ENCODE data around the gene ANP32B.
A peak's percentile ranks its signal among the peaks of the same experiment; 100 is the strongest.
"Not testable (repeated sequence)": the region's sequence is repeated elsewhere in the genome, so short reads cannot be mapped to it uniquely, and the experiment has no call there.

ANP32B gene

DNA sequence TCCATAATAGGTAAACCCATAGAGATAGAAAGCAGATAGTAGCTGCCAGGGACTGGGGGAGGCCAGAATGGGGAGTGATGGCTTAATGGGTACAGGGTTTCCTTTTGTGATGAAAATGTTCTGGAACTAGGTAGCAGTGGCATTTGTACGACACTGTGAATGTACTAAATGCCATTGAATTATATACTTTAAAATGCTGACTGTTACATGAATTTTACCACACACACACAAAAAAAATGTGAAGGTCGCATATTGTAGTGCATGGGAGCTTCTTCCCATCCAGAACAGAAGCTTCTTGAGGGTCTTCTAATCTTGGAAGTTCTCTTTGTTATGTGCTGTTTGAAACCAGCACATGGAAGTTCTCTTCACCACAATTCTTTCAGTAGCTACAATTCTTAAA, 19.9 kb upstream of the ANP32B start:
- no peak for DNase-seq

DNA sequence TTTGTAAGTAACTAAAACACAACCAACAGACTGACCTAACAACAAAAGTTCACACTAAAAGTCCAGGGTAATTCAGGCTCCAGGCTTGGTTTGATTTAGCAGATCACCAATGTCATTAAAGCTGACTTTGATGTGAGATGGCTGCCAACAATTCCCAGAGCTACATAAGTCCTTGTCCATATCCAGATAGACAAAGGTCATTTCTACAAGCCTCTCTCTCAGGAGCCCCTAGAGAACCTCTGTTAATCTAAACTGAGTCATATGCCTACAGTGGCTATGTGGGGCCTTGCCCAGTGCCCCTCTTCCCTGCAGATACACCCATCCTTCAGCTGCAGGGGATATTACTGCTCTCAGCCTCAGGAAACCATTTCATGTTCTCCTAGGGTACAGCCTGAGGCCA, 18.2 kb upstream of the ANP32B start:
- no peak for DNase-seq

DNA sequence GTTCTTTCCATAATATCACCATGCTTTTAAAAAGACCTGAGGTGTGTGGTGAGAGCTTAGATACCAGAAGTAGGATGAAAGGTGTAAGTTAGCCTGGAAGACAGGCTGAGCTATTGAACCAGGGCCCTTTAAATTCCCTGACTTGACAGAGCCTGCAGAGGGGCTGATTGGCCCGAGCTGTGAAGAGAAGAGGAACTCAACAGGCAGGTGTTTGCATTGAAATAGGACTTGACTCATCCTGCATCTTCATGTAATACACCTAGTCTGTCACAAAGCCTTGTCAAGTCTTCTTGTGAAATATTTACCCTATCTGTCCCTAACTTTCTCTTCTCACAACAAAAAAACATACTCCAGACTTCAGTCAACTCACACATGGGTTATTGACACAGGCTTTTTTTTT, 16.6 kb upstream of the ANP32B start:
- DNase-seq: no peak

DNA sequence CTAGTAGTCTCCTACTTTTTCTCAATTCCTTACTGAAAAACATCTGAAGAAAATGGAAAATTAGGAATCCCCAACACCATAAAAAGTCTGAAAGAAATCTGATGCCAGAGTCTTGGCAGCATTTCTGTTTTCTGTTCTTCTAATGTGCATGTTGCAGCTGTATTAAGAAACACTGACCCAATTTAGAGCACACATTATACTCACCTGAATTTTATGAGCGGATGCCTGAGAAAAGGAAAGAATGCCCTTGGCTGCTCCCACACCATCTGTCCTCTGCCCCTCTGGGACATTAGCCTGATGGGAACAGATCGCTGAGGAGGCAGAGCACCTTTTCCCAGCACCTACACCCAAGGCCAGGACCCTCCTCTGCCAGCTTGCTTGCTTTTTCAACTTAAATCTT, 14.1 kb upstream of the ANP32B start:
- no peak for DNase-seq

DNA sequence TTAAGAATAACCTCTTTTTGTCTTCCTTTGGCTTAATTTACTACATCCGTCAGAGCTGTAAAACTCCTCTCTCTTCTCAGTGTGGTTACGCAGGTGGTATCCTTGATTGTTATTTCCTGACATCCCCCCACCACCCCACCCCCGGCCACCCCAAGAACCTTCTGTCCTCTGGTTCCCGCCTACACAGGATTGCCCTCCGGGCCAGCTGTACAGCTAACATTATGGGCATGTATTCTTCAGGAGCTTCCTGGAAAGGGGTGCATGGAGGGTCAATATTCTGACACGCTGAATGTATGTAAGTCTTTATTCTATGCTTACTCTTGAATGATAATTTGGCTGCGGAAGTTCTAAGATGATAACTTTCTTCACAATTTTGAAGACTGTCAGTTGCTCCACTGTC, 13.0 kb upstream of the ANP32B start:
- DNase-seq: no peak

DNA sequence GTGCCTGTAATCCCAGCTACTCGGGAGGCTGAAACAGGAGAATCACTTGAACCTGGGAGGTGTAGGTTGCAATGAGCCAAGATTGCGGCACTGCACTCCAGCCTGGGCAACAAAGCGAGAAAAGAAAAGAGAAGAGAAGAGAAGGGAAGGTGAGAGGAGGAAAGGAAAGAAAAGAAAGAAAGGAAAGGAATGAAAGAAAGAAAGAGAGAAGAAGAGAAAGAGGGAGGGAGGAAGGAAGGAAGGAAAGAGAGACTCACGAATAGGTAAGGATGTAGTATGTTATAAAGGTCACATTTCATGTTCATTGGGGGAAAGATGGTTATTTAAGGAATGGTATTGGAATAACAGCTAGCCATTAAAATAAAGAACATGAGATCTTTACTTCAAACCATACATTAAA, 10.4 kb upstream of the ANP32B start:
- no peak for DNase-seq

DNA sequence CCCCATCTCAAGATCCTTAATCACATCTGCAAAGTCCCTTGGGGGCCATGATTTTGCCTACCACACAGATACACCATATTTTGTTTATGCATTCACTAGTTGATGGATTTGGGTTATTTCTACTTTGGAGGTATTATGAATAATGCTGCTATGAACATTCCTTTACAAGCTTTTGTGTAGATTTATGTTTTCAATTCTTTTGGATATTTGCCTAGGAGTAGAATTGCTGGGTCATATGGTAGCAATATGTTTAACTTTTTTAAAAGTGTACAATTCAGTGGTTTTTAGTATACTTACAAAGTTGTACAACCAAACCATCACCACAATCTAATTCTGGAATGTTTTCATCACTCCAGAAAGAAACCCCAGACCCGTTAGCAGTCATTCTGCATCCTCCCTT, 7.8 kb upstream of the ANP32B start:
- no peak for DNase-seq

DNA sequence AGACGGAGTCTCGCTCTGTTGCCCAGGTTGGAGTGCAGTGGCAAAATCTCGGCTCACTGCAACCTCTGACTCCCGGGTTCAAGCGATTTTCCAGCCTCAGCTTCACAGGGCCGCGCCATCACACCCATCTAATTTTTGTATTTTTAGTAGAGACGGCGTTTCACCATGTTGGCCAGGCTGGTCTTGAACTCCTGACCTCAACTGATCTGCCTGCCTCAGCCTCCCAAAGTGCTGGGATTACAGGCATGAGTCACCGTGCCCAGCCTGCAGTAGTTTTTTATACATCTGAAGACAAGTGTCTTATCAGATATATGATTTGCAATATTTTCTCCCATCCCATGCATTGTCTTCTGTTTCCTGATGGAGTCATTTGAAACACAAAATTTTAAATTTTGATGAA, 6.5 kb upstream of the ANP32B start:
- not testable (repeated sequence) for DNase-seq

DNA sequence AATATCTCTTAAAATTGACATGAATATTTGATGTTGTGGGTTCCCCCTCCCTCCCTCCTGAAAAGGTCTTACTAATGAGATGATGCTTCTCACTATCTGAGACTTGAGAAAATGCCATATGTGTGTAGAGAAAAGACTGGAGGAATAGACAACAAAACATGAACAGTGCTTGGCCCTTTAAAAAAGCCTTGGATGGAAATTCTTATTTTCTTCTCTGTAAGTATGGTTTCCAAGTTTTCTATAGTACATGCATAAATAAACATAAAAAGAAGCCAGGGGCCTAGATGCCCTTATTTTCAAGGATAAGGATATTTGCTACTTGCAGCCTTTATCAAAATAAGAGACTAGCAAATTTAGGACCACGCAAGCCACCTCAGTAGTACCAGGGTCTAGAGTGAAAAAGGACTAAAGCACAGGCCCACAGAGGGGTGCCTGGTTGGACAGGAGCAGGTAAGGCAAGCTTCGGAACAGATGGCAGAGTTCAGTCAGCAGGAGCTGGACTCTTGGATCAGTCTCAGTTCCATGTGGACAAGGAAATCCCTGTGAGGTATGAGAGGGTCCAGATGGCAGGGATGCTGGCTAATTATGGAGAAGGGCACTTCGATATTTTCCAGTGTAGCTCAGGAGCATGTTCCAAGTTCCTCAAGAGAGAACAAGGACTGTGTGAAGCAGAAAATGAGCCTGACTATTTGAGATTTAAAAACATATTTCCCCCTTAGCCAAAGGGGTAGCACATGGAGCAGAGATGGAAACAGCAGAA, 4.6 kb upstream of the ANP32B start:
- no peak for DNase-seq

DNA sequence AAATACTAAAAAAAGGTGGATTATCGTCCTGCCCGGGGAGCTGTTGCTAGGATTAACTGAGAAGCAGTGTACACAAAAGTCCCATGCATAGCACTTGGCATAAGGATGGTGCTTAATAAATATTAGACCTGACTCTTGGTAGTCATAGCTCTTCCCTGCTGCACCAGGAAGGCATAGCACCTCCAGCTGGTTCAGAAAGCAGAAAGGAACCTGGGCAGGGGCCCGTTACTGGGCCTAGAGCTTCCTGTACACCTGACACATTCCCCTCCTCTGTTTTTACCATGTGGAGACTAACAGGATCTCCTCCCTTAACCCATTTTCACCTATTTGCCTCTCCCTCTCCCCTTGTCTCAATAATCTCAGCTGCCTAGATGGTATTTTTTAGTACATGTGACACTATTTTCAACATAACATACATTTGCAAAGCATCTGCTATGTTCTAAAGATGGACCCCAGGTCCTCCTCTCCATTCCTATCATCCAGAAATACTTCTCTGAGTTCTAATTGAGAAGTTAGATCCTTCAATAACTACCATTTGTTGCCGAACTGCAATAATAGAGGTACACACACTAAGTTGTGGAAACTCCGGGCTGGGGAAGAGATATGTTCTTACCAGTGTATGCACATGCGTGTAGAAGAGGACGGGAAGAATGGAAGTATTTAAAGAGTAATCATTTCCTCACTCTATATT, 3.2 kb upstream of the ANP32B start:
- DNase-seq: no peak

DNA sequence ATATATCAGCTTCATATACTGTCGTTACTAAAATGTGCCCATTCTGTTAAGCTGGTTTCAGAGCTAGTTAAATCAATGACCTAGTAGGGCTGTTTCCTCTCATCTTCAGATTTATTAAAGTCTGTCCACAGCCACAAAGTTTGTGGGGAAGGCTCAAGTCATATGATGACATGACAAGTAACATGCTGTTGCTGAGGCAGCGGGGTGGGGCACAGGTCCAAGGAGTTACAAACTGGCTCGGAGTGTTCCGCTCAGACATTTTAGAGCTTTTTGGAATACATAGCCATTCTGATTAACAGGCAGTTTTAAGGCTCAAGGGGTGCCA, 2.7 kb upstream of the ANP32B start:
- DNase-seq: no peak

DNA sequence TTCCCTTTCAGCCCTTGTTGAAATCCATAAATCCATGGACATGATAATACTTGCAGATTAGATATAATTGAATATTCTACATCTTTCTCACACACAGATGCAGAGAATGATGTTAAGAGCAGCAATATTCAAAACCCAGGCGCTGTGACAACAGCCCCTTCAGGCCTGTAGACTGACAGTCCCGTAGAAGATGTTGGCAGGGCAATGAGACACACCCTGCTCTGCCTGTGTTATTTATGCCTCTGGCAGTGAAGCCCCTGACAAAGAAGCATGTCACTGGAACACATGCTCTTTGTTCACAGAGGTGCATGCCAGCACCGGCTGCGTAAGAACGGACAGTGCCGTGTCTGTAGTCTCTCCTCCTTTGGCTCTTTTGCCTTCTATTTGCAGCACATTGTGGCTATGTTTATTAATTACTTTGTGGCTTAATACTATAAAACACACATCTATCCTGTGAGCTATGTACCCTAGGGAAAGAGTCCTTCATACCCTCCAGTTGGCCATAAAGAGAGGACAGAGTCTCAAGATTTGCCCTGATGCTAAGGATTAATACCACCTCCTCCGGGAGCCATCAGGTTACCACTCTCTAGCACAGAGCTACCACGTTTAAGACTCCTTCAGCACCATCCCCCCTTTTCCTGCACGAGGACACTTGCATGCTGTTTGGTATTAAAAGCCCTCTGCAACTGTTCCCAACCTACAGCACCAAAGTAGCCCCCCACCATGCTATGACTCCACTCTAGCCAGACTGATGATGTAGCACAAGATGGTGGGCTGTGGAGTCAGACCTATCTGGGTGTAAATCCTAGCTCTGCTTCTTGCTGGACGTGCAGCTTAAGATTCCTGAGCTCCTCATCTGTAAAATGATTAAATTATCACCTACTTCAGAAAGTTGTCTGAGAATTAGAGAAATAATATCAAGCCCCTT, 2.0 kb upstream of the ANP32B start:
- DNase-seq: no peak

DNA sequence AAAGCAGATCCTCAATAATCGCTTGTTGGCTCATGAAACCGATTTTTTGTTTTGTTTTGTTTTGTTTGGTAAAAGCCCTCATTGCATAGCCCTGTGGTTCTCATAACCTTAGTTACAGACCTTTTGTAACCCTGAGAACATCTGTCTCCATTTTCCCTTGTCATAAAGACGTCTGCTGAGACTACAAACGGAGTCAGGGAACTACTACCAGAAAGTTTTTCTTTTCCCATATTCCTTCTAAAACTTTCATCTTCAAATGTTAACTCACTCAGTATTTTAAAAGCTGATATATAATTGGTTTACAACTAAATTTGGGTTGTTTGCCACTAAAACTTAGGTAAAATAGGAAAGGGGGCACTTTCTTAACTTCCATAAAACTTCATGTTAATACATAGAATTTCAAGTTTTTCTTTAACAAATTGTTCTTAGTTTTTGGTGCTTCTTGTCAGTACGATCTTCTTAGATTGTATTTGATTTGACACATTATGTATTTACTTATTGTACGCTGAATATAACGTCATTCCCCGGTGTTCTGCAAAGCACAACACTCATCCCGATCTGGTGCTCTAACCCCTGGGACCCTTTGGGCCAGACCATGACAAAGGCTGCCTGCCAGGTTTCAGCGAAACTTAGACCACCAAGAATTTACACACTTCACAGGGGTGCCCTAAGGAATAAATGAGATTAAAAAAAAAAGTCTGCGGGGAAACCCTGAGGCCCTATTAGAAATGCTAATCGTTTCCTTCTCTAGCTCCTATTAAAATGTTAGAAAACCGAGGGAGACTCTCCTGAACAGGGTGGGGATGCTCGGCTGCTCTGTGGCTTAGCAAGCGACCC, 1.1 kb upstream of the ANP32B start:
- no peak for DNase-seq

DNA sequence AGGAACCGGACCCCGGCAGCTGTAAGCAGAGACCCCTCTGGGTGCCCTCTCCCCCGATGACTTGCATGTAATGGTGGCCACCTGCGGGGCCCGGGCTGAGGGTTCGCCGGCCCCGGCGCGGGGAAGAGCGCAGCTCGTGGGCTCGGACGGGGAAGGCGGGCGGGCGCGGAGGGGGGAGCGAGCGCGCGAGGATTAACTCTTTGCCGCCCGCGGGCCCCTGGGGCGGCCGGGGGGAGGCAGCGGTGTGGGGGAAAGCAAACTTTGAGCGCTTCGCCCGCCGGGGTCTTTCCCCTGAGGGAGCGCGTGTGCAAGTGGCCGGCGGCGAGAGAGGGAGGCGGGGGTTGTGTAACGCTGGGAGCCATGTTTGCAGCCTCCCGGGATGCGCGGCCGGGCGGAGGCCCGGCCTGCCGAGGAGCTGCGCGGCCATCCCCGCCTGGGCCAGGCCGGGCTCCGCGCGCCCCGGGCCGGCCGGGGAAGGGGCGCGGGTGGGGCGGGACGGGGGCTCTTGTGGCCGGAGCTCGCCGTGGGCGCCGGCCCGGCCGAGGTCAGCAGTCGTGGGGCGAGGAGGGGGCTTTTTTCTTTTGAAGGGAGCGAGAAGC, 547 bp downstream of the ANP32B start:
- DNase-seq: peak; percentile 26 to 57 (median 49)

DNA sequence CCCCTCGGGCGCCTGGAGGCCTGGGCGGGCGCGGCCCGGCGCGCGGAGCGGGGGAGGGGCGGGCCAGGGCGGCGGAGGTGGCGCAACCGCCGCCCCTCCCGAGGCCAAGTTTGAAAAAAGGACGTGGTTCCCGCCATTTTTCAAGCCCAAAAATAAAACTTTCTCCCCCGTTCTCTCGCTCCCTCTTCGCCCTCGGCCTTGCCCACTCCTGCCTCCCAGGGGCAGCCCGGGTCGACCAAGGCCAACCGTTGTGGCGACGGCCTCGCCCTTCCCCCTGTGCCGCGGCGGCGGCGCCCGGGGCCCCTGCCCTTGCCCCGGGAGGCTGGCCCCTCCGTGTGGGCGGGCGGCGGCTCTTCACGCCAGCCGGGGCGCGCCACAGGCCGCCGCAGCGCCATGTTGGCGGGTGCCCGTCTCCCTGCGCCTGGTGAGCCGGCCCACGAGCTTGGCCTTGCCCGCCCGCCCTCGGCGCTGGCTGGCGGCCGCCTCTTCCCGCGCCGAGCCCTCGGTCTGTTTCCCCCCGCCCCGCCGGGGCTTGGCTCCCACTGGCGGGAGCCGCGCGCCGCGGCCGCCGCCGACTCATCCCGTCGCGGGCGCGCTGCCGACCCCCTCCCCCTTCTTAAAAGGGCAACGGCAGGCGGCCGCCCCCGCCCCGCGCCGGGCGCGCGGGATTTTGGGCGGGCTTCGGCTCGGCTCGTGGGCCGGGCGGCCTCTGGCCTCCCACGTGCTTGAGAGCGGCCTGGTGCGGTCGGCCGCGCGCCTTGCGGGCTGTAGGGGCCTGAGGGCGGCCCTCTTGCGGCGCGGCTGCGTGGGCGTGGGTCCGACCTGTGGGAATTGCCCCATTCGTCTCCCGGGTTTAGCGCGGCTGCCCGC, 1.3 kb downstream of the ANP32B start:
- peak; percentile 57 to 79 (median 69) for DNase-seq

DNA sequence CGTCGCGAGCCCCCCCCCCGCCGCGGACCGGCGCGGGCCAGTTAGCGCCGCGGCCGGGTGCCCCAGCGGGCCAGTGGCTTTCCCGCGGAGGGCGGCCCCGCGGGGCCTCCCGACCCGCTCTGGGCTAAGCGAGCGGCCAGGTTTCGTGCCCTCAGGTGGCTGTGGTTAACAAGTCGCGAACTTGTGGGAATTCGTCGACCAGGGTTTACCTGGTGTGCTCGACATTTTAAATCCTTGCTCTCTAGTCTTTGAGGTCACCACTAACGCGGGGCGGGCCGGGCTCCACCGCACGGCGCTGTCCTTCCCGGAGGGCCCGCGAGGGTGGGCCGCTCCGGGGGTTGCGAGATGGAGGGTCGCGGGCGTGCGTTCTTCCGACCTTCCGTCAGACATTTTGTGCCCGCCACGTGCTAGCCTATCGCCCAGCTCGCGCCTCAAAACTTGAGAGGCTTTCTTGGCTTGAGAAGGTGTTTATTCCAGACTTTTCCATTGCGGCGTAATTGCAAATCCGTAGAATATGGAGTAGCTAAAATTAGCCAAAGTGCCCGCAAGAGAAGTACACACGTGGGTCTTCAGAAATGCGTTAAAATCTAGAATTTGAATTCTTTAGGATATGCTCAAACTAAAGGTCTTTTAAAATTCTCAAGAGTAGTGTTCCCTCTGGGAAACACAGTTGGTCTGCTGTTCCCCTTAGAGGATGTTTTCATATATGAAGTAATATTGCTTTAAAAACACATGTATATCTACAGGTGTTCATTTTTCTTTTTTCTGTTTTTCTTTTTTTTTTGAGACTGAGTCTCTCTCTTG, 2.1 kb downstream of the ANP32B start:
- peak in 4 of 5 donors; percentile 24 to 40 (median 32) for DNase-seq

DNA sequence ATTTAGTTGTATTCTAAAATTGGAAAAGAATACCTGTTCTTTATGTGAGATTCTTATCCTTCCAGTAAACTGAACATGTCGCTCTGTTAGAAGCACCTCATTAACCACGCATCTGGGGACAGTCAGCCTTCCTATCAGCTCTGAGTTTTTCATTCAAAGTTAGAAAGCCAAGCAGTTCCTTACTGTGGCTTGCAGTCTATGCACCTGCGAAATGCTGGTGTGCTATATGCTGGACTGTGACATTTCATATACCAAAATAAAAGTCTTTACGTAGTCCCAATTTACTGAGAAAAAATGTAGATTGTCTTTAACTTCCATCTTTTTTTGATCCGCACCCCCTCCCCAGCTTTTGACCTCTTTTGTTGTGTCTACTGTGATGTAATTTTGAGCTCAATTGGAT, 4.3 kb downstream of the ANP32B start:
- no peak for DNase-seq

DNA sequence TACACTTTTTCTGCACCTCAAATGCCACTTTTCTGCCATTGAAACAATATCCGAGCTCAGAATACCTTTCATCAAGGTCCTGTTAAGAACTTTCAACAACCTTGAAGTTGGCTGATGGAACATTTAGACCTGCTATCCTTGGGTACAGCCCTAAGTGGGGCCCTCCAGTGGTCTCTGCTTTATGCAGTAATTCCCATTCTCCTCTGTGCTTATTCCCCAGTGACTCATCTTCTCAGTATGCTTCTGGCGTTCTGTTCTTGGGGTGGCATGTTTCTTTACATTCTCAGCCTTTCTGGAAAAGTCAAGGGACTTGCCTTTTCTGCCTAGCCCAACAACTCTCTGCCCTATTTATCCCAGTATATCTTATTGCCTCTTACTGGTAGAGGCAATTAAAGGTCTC, 7.1 kb downstream of the ANP32B start:
- DNase-seq: no peak

DNA sequence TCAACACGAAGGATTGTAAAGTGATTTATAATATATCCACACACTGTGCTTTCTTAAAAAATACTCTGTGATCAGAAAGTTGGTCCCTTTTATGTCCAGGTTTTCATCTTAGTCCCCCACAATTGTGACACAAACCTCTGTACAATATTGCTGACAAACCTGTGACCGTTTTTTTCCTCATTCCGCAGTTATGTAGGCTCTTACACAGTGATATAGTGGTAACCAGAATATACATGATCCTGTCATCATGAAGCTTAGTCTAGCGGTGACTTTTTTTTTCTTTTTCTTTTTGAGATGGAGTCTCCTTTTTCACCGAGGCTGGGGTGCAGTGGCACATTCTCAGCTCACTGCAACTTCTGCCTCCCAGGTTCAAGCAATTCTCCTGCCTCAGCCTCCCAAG, 8.7 kb downstream of the ANP32B start:
- DNase-seq: no peak

DNA sequence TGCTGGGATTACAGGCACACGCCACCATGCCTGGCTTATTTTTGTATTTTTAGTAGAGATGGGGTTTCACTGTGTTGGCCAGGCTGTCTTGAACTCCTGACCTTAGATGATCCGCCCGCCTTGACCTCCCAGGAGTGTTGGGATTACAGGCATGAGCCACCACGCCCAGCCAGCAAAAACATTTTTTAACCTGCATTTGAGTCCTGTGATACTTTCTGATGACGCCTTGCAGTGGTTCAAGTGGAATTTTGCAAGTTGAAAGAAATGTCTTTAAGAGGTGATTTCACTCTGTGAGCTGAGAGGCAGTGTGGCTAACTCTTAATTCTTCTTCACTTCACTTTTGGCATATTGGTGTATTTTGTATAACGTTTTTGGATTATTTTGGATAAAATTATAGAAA, 9.1 kb downstream of the ANP32B start:
- no peak for DNase-seq

Data from T-helper 1 cell (primary cell).